Measurements from ENCODE around the gene UCP3.

Gene UCP3

DNA sequence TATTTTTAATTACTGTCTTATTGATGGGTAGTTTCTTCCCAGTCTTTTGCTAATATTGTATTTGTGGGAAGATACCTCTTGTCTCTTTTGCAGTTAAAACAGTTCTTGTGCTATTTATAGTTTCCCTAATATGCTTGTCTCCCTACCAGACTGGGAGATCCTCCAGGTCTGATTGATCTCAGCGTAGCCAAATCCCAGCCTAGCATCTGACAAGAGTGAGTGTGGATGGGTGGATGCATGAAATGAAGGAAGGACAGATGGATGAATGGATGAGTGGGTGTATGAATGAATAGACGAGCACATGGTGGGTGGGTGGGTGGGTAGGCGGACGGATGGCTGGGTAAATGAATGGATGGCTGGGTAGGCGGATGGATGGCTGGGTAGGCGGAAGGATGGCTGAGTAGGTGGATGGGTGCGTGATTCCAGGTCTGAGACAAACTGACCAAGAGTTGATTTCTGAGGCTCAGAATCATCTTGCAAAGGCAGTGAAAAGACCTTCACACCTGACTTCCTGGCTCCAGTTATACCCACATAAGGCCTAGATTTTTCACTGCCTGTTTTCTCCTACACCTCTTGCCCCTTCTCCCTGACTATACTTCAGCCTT lies 46.7 kb downstream of the UCP3 start:
- H3K4me3 ChIP-seq (ENCODE audit: low read depth, low read length), result no peak overlapping the region
- no peak for DNase-seq (ENCODE audit: low read depth)
- TF ChIP-seq, protein P1, sequence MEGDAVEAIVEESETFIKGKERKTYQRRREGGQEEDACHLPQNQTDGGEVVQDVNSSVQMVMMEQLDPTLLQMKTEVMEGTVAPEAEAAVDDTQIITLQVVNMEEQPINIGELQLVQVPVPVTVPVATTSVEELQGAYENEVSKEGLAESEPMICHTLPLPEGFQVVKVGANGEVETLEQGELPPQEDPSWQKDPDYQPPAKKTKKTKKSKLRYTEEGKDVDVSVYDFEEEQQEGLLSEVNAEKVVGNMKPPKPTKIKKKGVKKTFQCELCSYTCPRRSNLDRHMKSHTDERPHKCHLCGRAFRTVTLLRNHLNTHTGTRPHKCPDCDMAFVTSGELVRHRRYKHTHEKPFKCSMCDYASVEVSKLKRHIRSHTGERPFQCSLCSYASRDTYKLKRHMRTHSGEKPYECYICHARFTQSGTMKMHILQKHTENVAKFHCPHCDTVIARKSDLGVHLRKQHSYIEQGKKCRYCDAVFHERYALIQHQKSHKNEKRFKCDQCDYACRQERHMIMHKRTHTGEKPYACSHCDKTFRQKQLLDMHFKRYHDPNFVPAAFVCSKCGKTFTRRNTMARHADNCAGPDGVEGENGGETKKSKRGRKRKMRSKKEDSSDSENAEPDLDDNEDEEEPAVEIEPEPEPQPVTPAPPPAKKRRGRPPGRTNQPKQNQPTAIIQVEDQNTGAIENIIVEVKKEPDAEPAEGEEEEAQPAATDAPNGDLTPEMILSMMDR (IDR thresholded peaks at IDR 0.05; ENCODE audit: control insufficient read depth, extremely low read depth, insufficient read depth), result no peak

DNA sequence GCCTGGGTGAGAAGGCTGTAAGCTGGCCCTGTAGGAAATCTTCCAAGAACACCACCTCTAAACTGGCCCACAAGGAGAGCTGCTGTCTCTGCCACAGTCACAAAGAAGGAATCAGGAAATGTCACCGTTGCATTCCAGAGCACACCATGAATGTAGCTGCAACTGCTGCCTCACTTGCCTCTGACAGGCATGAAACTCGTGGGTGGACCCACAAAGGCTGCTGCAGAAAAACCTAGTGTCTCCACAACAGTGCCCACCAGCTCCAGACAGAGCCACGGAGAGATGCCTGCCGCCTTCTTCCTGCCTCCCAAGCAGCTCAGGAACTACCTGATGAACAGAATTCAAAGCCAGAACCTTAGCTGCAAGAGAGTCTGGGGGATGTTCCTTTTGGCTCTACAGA lies 47.6 kb downstream of the UCP3 start:
- TF ChIP-seq, protein P1 (IDR thresholded peaks at IDR 0.05; ENCODE audit: control insufficient read depth, extremely low read depth, insufficient read depth), result no peak
- H3K4me3 ChIP-seq (ENCODE audit: low read depth, low read length), result no peak overlapping the region
- no peak for DNase-seq (ENCODE audit: low read depth)

DNA sequence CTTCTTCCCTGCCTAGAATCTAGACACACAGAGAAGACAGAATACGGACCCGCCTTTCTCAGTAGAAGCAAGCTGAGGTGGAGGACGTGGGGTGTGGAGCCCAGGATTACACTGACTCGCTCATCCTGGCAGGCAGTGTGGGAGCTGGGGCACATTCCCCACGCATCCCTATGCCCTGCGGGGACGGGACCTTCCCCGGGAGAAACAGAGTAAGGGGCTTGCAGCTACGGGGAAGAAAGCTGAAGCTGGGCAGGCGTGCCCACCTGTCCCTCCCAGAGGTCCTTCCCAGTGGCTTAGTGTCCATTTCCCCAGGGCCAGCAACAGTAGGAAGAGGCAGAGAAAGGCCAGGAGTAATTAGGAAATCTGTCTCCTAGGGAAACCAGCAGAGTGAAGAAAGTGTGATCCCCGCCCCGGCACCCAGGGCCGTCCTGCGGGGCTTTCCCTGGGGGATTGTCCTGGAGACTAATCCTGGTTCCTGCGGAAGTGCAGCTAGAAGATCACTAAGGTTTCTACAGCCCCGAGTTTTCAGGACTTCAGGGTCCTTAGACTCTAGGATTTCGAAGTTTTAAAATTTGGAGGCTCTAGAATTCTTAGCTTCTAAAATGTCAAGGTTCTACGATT lies 50.3 kb downstream of the UCP3 start:
- TF ChIP-seq, protein P1 (IDR thresholded peaks at IDR 0.05; ENCODE audit: control insufficient read depth, extremely low read depth, insufficient read depth), result no peak
- no peak overlapping the region for H3K4me3 ChIP-seq (ENCODE audit: low read depth, low read length)
- DNase-seq (ENCODE audit: low read depth), result no peak

DNA sequence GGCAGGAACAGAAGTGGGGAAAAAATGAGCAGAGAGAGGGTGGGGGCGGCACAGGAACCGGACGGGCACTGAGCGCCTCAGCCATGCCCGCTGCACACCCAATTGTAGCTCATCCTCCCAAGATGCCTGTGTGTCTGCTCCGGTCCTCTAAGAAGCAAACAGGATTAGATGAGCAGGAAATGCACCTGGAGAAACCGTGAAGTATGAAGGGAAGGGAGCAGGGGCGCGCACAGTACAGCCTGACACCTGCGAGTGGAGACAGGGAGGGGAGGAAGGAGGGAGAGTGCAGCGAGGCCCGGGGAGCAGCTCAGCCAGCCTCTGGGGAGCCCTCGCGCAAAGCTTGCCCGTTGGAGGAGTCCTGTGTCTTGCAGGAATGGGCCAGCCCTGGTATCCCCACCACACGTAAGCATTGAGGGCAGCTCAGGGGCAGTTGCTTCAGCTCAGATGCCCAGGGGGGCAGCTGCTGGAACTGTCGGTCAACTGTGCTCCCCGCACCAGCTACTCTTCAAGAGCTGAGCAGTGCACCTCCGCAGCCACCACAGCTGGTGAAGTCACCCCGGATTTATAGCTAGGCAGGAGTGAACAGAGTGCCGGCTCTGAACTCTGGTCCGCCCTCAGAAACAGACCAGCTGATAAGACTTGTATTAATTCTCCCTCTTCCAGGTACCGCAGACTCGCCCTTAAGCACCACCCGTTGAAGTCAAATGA lies 51.1 kb downstream of the UCP3 start:
- TF ChIP-seq, protein P1 (IDR thresholded peaks at IDR 0.05; ENCODE audit: control insufficient read depth, extremely low read depth, insufficient read depth), result no peak
- DNase-seq (ENCODE audit: low read depth), result no peak

DNA sequence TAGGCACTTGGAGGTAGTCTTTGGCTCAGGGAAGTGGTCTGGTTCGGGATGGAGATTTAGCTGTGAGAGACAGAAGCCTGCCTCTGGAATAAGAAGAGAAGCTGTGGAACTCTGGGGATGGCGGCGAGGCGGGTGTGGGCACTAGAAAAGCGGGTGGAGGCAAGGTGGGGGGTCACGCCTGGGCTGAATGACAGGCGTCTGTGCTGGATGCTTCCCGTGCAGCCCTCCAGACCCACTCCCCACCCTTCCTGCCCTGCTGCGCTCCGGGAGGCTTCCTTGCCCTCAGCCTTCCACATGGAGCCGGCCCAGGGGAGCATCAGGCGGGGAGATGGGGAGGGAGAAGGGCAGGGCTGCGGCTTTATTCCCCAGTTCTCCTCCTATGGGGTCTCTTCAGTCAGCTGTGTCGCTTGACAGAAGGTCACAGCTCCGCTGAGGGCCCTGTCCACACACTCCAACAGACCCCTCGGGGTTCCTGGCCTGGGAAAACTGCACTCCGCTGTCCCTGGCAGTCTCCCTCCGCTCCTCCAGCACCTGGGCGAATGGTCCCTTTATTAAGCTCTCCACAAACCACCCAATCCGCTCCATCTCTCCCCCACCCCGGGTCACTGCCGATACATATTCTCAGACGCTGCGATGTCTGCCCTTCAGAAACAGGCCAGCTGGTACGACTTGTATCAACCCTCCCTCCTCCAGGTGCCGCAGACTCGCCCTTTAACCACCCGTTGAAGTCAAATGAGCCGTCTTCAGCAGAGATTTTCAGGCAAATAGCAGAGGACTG lies 51.8 kb downstream of the UCP3 start:
- DNase-seq (ENCODE audit: low read depth), result no peak
- no peak overlapping the region for H3K4me3 ChIP-seq (ENCODE audit: low read depth, low read length)
- TF ChIP-seq, protein P1 (IDR thresholded peaks at IDR 0.05; ENCODE audit: control insufficient read depth, extremely low read depth, insufficient read depth), result no peak

More for the DNA sequence above, 51.1 kb downstream of the UCP3 start:
- no peak overlapping the region for H3K4me3 ChIP-seq (ENCODE audit: low read depth, low read length)

DNA sequence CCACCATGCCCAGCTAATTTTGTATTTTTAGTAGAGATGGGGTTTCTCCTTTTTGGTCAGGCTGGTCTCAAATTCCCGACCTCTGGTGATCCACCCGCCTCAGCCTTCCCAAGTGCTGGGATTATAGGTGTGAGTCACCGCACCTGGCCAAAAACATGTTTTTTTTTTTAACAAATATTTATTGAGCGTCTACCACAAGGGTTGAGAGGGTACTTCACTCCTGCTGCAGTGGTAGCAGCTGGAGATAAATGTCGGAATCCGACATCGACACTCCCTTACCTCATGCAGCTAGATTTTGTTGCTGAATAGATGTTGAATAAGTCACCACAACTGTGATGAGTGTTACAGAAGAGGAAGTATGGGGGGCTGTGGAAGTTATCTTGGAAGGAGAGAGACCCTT lies 57.1 kb downstream of the UCP3 start:
- H3K4me3 ChIP-seq (ENCODE audit: low read depth, low read length), result no peak overlapping the region
- DNase-seq (ENCODE audit: low read depth), result no peak
- TF ChIP-seq, protein P1 (IDR thresholded peaks at IDR 0.05; ENCODE audit: control insufficient read depth, extremely low read depth, insufficient read depth), result no peak

Data from LNCaP clone FGC (cell line).